Fibroblast of mammary gland (primary cell): ENCODE measurements around the gene OSGIN1.
A peak's percentile ranks its signal among the peaks of the same experiment; 100 is the strongest.

Experiments used
- DNase-seq: peaks from one replicate; pipeline ENCODE4 v3.0.0-alpha.2; 2010; ENCODE audit warnings: low read depth
- H3K4me3 ChIP-seq: 2 replicates; pipeline ENCODE4 v1.5.1; 2011; ENCODE audit warnings: low read depth, mild to moderate bottlenecking, low read length, moderate library complexity; ENCODE audit not compliant: control insufficient read depth
- TF ChIP-seq, protein P1 (sequence below): conservative IDR thresholded peaks from 2 replicates; pipeline ENCODE4 v1.5.1; 2011; ENCODE audit warnings: low read depth, low read length, inconsistent platforms; ENCODE audit not compliant: control insufficient read depth, insufficient read depth

Gene OSGIN1

DNA sequence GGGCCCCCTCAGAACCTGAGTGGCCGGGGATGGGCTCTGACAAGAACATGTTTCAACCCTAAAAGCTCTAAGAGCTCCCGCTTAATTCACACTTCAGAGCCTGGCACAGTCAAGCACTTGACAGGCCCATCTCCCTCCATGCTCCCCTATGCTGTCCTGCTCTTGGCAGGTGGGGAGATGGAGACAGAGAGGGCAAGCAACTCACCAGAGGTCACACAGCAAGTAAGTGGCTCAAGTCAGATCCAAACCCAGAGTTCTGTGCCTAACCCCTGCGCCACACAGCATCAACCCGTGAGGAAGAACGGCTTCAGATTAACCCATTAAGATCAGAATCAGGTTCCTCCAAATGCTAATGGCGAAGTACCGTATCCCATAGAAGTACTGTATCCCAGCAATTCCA, 51.4 kb downstream of the OSGIN1 start:
- no peak overlapping the region for H3K4me3 ChIP-seq
- TF ChIP-seq, protein P1, sequence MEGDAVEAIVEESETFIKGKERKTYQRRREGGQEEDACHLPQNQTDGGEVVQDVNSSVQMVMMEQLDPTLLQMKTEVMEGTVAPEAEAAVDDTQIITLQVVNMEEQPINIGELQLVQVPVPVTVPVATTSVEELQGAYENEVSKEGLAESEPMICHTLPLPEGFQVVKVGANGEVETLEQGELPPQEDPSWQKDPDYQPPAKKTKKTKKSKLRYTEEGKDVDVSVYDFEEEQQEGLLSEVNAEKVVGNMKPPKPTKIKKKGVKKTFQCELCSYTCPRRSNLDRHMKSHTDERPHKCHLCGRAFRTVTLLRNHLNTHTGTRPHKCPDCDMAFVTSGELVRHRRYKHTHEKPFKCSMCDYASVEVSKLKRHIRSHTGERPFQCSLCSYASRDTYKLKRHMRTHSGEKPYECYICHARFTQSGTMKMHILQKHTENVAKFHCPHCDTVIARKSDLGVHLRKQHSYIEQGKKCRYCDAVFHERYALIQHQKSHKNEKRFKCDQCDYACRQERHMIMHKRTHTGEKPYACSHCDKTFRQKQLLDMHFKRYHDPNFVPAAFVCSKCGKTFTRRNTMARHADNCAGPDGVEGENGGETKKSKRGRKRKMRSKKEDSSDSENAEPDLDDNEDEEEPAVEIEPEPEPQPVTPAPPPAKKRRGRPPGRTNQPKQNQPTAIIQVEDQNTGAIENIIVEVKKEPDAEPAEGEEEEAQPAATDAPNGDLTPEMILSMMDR: no peak
- DNase-seq: no peak

DNA sequence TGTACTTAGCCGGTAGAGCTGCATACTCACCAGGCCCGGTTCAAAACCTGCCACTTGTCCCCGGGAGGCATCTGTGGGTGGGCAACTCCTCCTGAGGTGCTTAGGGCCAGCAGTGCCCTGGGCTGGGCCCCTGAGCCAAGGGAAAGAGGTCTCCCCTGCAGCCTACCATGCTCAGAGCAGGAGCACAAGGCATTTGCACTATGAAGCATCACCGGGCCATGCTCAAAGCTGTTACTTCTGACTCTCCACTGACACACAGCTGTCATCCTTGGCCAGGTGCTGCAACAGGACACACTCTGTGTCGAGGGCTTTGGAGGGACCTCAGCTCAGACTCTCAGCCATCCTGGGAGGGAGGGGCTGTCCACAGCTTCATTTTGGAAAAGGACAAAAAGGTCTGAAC, 52.4 kb downstream of the OSGIN1 start:
- no peak overlapping the region for H3K4me3 ChIP-seq
- TF ChIP-seq, protein P1: no peak
- no peak for DNase-seq

DNA sequence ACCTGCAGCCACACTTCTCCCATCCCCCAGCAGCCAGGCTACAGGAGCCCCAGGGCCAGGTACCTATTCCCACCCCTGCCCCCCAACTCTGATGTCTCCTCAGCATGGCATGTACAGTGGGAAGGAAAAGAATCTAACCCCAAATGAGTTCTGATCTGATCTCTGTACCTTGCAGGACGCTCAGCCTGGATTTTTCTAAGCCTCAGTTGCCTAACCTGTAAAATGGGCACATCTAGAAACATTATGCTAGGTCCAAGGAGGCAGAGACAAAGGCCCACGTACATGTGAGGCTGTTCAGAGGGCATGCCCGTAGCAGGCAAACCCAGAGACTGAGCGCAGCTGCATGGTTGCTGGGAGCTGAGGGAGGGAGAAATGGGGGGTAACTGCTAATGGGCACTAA, 54.5 kb downstream of the OSGIN1 start:
- no peak for DNase-seq
- no peak overlapping the region for H3K4me3 ChIP-seq
- TF ChIP-seq, protein P1: no peak

DNA sequence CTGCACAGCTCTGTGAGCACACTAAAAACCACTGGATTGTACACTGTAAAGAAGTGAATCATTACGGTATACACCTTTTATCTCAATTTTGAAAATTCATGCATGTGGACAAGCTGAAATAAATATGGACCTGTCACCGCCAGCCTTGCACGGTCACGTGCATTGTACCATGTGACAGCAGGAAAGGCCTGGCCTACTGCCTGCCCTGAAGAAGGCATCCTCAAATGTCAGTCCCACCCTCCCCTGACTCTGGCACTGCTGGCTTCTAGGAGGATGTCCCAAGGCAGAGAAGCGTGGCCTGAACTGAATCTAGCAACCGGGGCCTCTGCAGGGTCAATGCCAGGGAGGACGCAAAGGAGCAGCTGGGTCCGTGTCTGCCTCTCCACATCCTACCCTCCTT, 54.9 kb downstream of the OSGIN1 start:
- no peak overlapping the region for H3K4me3 ChIP-seq
- TF ChIP-seq, protein P1: no peak
- no peak for DNase-seq

DNA sequence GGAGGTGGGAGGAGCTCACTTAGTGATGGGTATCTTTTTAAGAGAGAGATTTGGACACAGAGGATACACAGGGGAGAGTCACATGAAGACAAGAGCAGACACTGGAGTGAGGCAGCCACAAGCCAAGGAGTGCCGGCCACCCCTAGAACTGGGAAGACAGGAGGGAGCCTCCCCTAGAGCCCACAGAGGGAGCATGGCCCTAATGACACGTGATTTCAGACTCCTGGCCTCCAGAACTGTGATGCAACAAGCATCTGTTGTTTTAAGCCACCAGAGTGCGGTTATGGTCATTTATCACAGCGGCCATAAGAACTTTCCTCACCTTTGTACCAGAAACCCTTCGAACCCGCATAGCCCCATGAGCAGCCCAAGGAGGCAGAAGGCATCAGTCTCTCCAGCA, 56.2 kb downstream of the OSGIN1 start:
- TF ChIP-seq, protein P1: no peak
- no peak for DNase-seq

DNA sequence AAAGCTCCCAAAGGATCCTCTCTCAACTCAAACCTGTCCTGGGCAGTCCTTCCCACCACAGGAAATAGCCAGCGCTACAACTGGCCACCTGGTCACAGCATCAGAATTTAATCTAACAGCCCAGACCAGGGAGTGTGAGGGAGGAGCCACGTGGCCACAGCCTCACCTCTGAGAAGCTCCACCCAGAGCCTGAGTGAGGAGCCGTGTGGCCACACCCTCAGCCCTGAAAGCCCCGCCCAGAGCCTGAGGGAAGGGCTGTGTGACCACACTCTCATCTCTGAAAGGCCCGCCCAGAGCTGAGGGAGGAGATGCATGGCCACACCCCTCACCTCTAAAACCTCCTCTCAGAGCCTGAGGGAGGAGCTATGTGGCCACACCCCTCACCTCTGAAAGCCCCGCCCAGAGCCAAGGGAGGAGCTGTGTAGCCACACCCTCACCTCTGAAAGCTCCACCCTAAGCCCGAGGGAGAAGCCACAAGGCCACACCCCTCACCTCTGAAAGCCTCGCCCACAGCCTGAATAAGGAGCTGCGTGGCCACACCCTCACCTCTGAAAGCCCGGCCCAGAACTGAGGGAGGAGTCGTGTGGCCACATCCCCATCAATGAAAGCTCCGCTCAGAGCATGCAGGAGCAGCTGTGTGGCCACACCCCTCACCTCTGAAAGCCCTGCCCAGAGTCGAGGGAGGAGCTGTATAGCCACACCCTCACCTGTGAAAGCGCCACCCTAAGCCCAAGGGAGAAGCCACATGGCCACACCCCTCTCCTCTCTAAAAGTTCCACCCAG, 60.9 kb downstream of the OSGIN1 start:
- DNase-seq: peak; percentile 58
- TF ChIP-seq, protein P1: no peak
- no peak overlapping the region for H3K4me3 ChIP-seq

More for the DNA sequence above, 56.2 kb downstream of the OSGIN1 start:
- no peak overlapping the region for H3K4me3 ChIP-seq
